CD4-positive, alpha-beta T cell (primary cell): ENCODE measurements around the gene RPLP1. TPM values are rescaled to one million over a fixed set of nuclear protein-coding genes. Genes with fewer than 3 reads are reported as not detected.
A peak's percentile ranks its signal among the peaks of the same experiment; 100 is the strongest.

Experiments used
- ATAC-seq: fragments of 200-7000 bp; cut with Tn5 transposase; one replicate; pipeline ENCODE4 v1.10.0; 2022; ENCODE audit warnings: mild to moderate bottlenecking; ENCODE audit not compliant: poor library complexity
- CTCF ChIA-PET: fragments of 350-600 bp; sonication (Branson Sonifier 250); formaldehyde crosslinking; loops from one replicate; lab custom pipeline; 2021; ENCODE audit warnings: antibody characterized with exemption, inconsistent platforms; lab: Charles Lee
- POLR2A ChIA-PET: fragments of 350-600 bp; sonication (Branson Sonifier 250); formaldehyde crosslinking; loops from one replicate; lab custom pipeline; 2021; ENCODE audit warnings: antibody characterized with exemption, inconsistent platforms; lab: Charles Lee
- DNase-seq, 14 experiments: peaks; one replicate each; pipeline ENCODE4 v3.0.0-alpha.2; 2013 to 2020; ENCODE audit warnings: mixed read lengths in 2 of 14
- H3K27ac ChIP-seq, 2 donors: one replicate each; pipeline versions ENCODE4 v1.5.1 to v1.7.0; 2013; ENCODE audit warnings: low read length in 2 of 2, low read depth in 1 of 2, mild to moderate bottlenecking in 1 of 2
- H3K27me3 ChIP-seq, 2 experiments: 1 replicate in 1 of 2; 2 replicates in 1 of 2; pipeline versions ENCODE4 v1.6.1 to v1.7.0; 2013; ENCODE audit warnings: low read length in 2 of 2, control low read depth in 1 of 2, mild to moderate bottlenecking in 1 of 2, moderate library complexity in 1 of 2; ENCODE audit not compliant: insufficient read depth in 2 of 2, control insufficient read depth in 1 of 2
- H3K36me3 ChIP-seq: one replicate; pipeline ENCODE4 v1.6.1; 2013; ENCODE audit warnings: low read length, control low read depth; ENCODE audit not compliant: insufficient read depth
- H3K4me1 ChIP-seq: one replicate; pipeline ENCODE4 v1.6.1; 2013; ENCODE audit warnings: low read length, control low read depth; ENCODE audit not compliant: insufficient read depth
- H3K4me3 ChIP-seq: one replicate; pipeline ENCODE4 v1.5.1; 2013; ENCODE audit warnings: mild to moderate bottlenecking, low read length, moderate library complexity
- H3K9me3 ChIP-seq, 2 experiments: 1 replicate in 1 of 2; 2 replicates in 1 of 2; pipeline versions ENCODE4 v1.6.1 to v1.7.0; 2013; ENCODE audit warnings: low read length in 2 of 2, mild to moderate bottlenecking in 2 of 2, control low read depth in 1 of 2, moderate library complexity in 1 of 2; ENCODE audit not compliant: control insufficient read depth in 1 of 2, insufficient read depth in 1 of 2
- H3K27ac Mint-ChIP-seq: one replicate; pipeline ENCODE4 v1.8.0; 2020; ENCODE audit warnings: mixed read lengths
- H3K27me3 Mint-ChIP-seq: one replicate; pipeline ENCODE4 v1.8.0; 2021; ENCODE audit warnings: mixed read lengths
- H3K36me3 Mint-ChIP-seq: one replicate; pipeline ENCODE4 v1.8.0; 2021; ENCODE audit warnings: low read depth, mixed read lengths
- H3K4me1 Mint-ChIP-seq: one replicate; pipeline ENCODE4 v1.8.0; 2021; ENCODE audit warnings: low read depth, mixed read lengths
- H3K4me3 Mint-ChIP-seq: one replicate; pipeline ENCODE4 v1.8.0; 2020; ENCODE audit warnings: mild to moderate bottlenecking, mixed read lengths
- H3K9me3 Mint-ChIP-seq: one replicate; pipeline ENCODE4 v1.8.0; 2020; ENCODE audit warnings: mixed read lengths
- CTCF ChIP-seq: fragments of 200-600 bp; IDR thresholded peaks from one replicate; pipeline ENCODE4 v1.8.0; 2022; ENCODE audit warnings: antibody characterized with exemption, mild to moderate bottlenecking
- intact Hi-C, 2 experiments: fragments of 100-400 bp; cut with DNase I in 1 of 2; cut with micrococcal nuclease in 1 of 2; formaldehyde crosslinking; loops; one replicate each; pipeline versions ENCODE4 v1.15.1 to v1.9.0; 2023 to 2025; cut with DNase I, micrococcal nuclease
- total RNA-seq, 174 experiments: library from RNA in 2 of 174; stranded (reverse) in 2 of 174; gene quantifications; one replicate each; pipeline ENCODE4 v1.2.3 and lab custom pipeline; 2021 to 2026

RPLP1 gene
- total RNA-seq, 2 experiments from 2014 or later, result 2,527 to 2,615 TPM

GRCh38 chr15:69414701-69415167, 37.9 kb upstream of the RPLP1 start:
- ATAC-seq (no peak), DNase-seq (peak in 3 of 14 experiments; percentile 9 to 41 (median 18))
- H3K4me3 Mint-ChIP-seq, result peak overlapping the region; percentile 68
- Histone ChIP-seq H3K4me3 (peak overlapping the region; percentile 76), H3K27ac (no peak overlapping the region), H3K36me3 (no peaks in the 10 kb centered on the region), H3K9me3 (no peaks in the 10 kb centered on the region), H3K4me1 (peaks cover 19% of the 10 kb centered on the region), H3K27me3 (peaks cover 0 to 8% of the 10 kb centered on the region in 2 experiments)
- H3K9me3 Mint-ChIP-seq, result no peaks in the 10 kb centered on the region
- H3K27me3 Mint-ChIP-seq, result peaks cover 22% of the 10 kb centered on the region
- no peak for TF ChIP-seq CTCF
- CTCF ChIA-PET, result interaction anchor here (1.6 kb wide), 1 partner anchor 48 kb away, joined by 9 read pairs; no protein-coding TSS in a partner anchor
- POLR2A ChIA-PET, result interaction anchor here (1.0 to 5.9 kb wide), 4 partner anchors 38 to 255 kb away, joined by 3 to 52 read pairs (median 6); partner anchors contain the start of genes GLCE and RPLP1
- peaks cover 6% of the 10 kb centered on the region for H3K4me1 Mint-ChIP-seq
- H3K36me3 Mint-ChIP-seq, result no peaks in the 10 kb centered on the region
- H3K27ac Mint-ChIP-seq, result no peak overlapping the region
- intact Hi-C loops, result loop anchor here (1.0 to 5.0 kb wide), 4 partner anchors 38 to 683 kb away; partner anchors contain the start of genes RPLP1 (in 2 of the 2), GLCE (in 1 of the 2) and TLE3 (in 1 of the 2)

- DNase-seq (no peak), ATAC-seq (no peak)
- H3K4me3 ChIP-seq, result no peak overlapping the region
- no peaks in the 10 kb centered on the region for H3K36me3 ChIP-seq
- peaks cover 19% of the 10 kb centered on the region for H3K4me1 ChIP-seq
- Mint-ChIP-seq H3K4me3 (peak overlapping the region; percentile 48), H3K4me1 (peaks cover 6% of the 10 kb centered on the region), H3K36me3 (no peaks in the 10 kb centered on the region), H3K27me3 (peaks cover 22% of the 10 kb centered on the region), H3K9me3 (no peaks in the 10 kb centered on the region), H3K27ac (no peak overlapping the region)
- H3K9me3 ChIP-seq, result no peaks in the 10 kb centered on the region
- POLR2A ChIA-PET, result interaction anchor here (1.3 to 5.9 kb wide), 3 partner anchors 37 to 255 kb away, joined by 3 to 52 read pairs (median 9); partner anchors contain the start of genes GLCE and RPLP1
- TF ChIP-seq CTCF, result no peak
- no peak overlapping the region for H3K27ac ChIP-seq
- intact Hi-C loops, result loop anchor here in 1 of 2 experiments (2.0 kb wide), 1 partner anchor 37 kb away; the partner anchor contains the start of gene RPLP1
- peaks cover 0 to 8% of the 10 kb centered on the region in 2 experiments for H3K27me3 ChIP-seq
- CTCF ChIA-PET, result no interaction called here
Measured at GRCh38 chr15:69415381-69415780, 37.2 kb upstream of the RPLP1 start.

GRCh38 chr15:69417581-69417980, 35.0 kb upstream of the RPLP1 start:
- H3K4me3 ChIP-seq, result no peak overlapping the region
- no peak for TF ChIP-seq CTCF
- Mint-ChIP-seq H3K36me3 (no peaks in the 10 kb centered on the region), H3K27me3 (peaks cover 22% of the 10 kb centered on the region), H3K4me1 (peaks cover 6% of the 10 kb centered on the region), H3K27ac (no peak overlapping the region), H3K9me3 (no peaks in the 10 kb centered on the region), H3K4me3 (no peak overlapping the region)
- peaks cover 19% of the 10 kb centered on the region for H3K4me1 ChIP-seq
- ChIA-PET POLR2A (interaction anchor here (1.4 to 5.9 kb wide), 2 partner anchors 35 kb away, joined by 3 to 52 read pairs; partner anchors contain the start of gene RPLP1), CTCF (interaction anchor here (1.1 to 2.6 kb wide), 2 partner anchors 45 to 50 kb away, joined by 3 to 9 read pairs; no protein-coding TSS in a partner anchor)
- H3K27ac ChIP-seq, result no peak overlapping the region
- DNase-seq (no peak), ATAC-seq (no peak)
- intact Hi-C loops, result no loop called here
- H3K36me3 ChIP-seq, result no peaks in the 10 kb centered on the region
- H3K9me3 ChIP-seq, result no peaks in the 10 kb centered on the region
- peaks cover 0 to 8% of the 10 kb centered on the region in 2 experiments for H3K27me3 ChIP-seq
